Bronchial epithelial cell (primary cell): ENCODE measurements around the gene SLC22A2. TPM values are rescaled to one million over a fixed set of nuclear protein-coding genes. Genes with fewer than 3 reads are reported as not detected.

Experiments
- DNase-seq: peaks from one replicate; pipeline ENCODE4 v3.0.0-alpha.2; 2010; ENCODE audit warnings: low read depth
- FAIRE-seq: peaks from 2 replicates; lab custom pipeline; 2011; peaks lifted over from hg19 to GRCh38; lab: Jason Lieb, UNC
- H3K27me3 ChIP-seq: 2 replicates; pipeline ENCODE4 v1.5.1; 2011; ENCODE audit warnings: low read length; ENCODE audit not compliant: control insufficient read depth, insufficient read depth
- H3K36me3 ChIP-seq: 2 replicates; pipeline ENCODE4 v1.5.1; 2011; ENCODE audit warnings: low read length; ENCODE audit not compliant: control insufficient read depth, insufficient read depth
- H3K4me3 ChIP-seq: 2 replicates; pipeline ENCODE4 v1.5.1; 2011; ENCODE audit warnings: mild to moderate bottlenecking, low read depth, low read length, control low read depth
- total RNA-seq: library from RNA; depleted of rRNA; stranded (reverse); fragments of >200 nt; gene quantifications from 2 replicates; pipeline ENCODE4 v1.2.1, GENCODE V29; 2014
- TF ChIP-seq, protein P1 (sequence below): IDR thresholded peaks from 2 replicates; pipeline ENCODE4 v1.5.1; 2011; ENCODE audit warnings: mild to moderate bottlenecking, moderate library complexity, low read length, control low read depth, inconsistent platforms; ENCODE audit not compliant: insufficient read depth, severe bottlenecking

Gene SLC22A2
- total RNA-seq, 1 donor from 2014 or later, result not detected

DNA sequence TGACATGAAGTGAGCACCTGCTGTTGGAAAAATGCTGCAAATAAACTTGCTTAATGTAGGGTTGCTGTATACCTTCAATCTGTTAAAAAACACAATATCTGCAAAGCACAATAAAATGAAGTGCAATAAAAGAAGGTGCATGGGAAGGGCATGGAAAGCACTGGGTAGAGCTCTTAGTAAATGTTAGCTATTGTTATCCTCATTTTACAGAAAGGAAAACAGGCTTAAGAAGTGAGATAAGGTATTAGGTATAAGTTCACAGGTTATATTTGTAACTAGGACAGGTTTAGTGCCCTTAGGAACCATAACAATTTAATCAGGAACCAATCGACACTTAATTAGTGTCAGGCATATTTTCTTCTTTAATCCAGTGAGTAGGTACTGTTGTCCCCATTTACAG is 36.7 kb downstream of the SLC22A2 start:
- TF ChIP-seq, protein P1, sequence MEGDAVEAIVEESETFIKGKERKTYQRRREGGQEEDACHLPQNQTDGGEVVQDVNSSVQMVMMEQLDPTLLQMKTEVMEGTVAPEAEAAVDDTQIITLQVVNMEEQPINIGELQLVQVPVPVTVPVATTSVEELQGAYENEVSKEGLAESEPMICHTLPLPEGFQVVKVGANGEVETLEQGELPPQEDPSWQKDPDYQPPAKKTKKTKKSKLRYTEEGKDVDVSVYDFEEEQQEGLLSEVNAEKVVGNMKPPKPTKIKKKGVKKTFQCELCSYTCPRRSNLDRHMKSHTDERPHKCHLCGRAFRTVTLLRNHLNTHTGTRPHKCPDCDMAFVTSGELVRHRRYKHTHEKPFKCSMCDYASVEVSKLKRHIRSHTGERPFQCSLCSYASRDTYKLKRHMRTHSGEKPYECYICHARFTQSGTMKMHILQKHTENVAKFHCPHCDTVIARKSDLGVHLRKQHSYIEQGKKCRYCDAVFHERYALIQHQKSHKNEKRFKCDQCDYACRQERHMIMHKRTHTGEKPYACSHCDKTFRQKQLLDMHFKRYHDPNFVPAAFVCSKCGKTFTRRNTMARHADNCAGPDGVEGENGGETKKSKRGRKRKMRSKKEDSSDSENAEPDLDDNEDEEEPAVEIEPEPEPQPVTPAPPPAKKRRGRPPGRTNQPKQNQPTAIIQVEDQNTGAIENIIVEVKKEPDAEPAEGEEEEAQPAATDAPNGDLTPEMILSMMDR, result no peak
- Histone ChIP-seq H3K36me3 (no peaks in the 10 kb centered on the region), H3K4me3 (no peak overlapping the region), H3K27me3 (no peaks in the 10 kb centered on the region)
- no peak for DNase-seq
- FAIRE-seq, result no peak

DNA sequence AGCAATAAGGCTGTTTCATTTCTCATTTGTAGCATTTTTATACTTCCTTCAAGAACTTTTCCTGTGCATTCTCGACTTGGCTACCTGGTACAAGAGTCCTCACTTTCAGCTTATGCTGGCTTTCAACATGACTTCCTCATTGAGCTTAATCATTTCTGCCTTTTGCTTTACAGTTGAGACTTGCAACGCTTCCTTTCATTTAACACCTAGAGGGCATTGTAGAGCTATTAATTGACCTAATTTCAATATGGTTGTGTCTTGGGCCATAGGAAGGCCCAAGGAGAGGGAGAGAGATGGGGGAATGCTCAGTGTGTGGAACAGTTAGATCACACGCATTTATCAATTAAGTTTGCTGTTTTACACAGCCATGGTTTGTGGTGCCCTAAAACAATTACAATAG is 37.2 kb downstream of the SLC22A2 start:
- FAIRE-seq (peak; percentile 93), DNase-seq (peak; percentile 81)
- no peak overlapping the region for H3K4me3 ChIP-seq
- no peaks in the 10 kb centered on the region for H3K36me3 ChIP-seq
- no peaks in the 10 kb centered on the region for H3K27me3 ChIP-seq
- TF ChIP-seq, protein P1, result peak; percentile 45

DNA sequence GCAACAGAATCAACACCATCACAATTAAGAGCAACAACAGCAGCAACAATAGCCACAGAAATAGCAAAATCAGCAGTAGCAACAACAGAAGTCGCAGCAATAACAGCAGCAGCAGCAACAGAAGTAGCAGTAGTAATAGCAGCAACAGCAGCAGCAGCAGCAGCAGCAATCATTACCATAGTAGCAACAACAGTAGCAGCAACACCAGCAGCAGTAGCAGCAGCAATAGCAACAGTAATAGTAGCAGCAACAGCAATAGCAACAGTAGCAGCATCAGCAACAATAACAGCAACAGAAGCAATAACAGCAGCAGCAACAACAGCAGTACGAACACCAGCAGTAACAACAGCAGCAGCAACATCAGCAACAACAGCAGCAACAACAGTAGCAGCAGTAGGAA is 39.8 kb downstream of the SLC22A2 start:
- FAIRE-seq, result peak; percentile 100
- H3K36me3 ChIP-seq, result no peaks in the 10 kb centered on the region
- H3K27me3 ChIP-seq, result no peaks in the 10 kb centered on the region
- TF ChIP-seq, protein P1, result no peak
- no peak for DNase-seq
- H3K4me3 ChIP-seq, result no peak overlapping the region

DNA sequence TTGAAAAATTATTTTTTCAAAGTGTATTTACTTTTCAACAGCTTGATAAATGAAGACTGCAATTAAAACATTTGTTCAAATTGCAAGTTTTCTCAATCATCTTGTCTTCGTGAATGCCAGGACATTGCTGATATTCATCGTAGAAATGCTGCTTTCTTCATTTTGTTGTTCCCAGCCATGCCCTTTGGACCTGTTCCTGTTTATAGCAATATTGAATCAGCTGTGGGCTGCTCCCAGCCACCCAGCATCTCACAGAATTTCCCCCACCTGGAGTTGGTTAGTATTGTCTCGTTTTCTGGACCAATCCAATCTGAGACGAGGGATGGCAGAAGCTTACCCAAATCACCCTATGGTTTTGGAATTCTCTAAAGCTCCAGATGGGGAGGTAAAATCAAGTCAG is 40.8 kb downstream of the SLC22A2 start:
- no peak overlapping the region for H3K4me3 ChIP-seq
- H3K36me3 ChIP-seq, result no peaks in the 10 kb centered on the region
- H3K27me3 ChIP-seq, result no peaks in the 10 kb centered on the region
- TF ChIP-seq, protein P1, result no peak
- DNase-seq (no peak), FAIRE-seq (no peak)

DNA sequence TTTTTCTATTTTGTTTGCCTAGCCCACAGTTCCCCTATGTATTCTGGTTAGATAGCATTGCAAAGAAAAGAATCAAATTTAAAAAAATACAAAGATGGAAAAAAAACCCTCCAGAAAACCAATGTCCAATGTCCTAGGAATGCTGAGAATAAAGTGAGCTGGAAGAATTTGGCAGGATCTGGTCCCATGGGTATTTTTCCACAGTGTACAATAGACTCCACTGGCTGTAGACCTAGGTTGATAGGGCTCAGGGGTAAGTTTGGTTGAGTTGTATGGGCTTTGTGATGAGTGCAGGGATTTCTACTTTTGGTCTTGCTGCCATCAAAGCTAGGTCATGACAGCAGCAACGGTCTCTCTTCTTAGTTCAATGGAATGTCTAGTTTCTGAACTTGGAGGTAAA is 41.5 kb downstream of the SLC22A2 start:
- no peak for FAIRE-seq
- TF ChIP-seq, protein P1, result no peak
- Histone ChIP-seq H3K4me3 (no peak overlapping the region), H3K27me3 (no peaks in the 10 kb centered on the region), H3K36me3 (no peaks in the 10 kb centered on the region)
- no peak for DNase-seq

DNA sequence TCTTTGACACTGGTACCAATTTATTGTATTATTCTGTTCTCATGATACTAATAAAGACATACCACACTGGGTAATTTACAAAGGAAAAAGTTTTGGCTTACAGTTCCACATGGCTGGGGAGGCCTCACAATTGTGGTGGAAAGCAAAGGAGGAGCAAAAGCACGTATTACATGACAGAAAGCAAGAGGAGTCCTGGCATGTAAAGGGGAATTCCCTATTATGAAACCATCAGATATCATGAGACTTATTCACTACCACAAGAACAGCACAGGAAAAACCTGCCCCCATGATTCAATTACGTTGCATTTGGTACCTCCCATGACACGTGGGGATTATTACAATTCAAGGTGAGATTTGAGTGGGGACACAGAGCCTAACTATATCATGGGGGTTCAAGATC is 43.4 kb downstream of the SLC22A2 start:
- Histone ChIP-seq H3K4me3 (no peak overlapping the region), H3K36me3 (no peaks in the 10 kb centered on the region), H3K27me3 (no peaks in the 10 kb centered on the region)
- TF ChIP-seq, protein P1, result no peak
- DNase-seq (peak; percentile 88), FAIRE-seq (no peak)
